Astrocyte (in vitro differentiated cells and primary cell): ENCODE data around the gene PBX3.

Experiments used
- EZH2 ChIP-seq: IDR thresholded peaks from 2 replicates; pipeline ENCODE4 v1.6.1; 2012; ENCODE audit warnings: mild to moderate bottlenecking, low read length, inconsistent platforms; ENCODE audit not compliant: insufficient read depth
- TF ChIP-seq, protein P1 (sequence below): IDR thresholded peaks from 2 replicates; pipeline ENCODE4 v1.5.1; 2011; ENCODE audit warnings: low read depth, mild to moderate bottlenecking, inconsistent platforms, low read length, moderate library complexity; ENCODE audit not compliant: insufficient read depth

DNA sequence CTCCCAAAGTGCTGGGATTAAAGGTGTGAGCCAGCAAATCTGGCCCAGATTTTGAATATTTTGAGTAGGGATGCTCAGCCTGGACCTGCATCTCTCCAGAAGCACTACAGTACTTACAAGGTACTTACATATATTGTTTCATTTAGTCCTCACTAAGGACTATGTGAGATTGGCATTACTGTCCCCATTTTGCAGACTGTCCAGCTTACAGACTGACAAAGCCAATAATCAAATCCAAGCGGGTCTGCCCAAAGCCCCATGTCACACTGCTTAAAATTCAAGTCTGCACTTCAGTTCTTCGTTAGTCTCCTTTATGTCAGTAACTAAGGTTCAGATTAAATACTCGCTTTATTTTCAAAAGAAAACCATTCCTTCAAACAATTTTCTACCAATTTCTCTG is 47.3 kb upstream of the PBX3 start:
- TF ChIP-seq, protein P1, sequence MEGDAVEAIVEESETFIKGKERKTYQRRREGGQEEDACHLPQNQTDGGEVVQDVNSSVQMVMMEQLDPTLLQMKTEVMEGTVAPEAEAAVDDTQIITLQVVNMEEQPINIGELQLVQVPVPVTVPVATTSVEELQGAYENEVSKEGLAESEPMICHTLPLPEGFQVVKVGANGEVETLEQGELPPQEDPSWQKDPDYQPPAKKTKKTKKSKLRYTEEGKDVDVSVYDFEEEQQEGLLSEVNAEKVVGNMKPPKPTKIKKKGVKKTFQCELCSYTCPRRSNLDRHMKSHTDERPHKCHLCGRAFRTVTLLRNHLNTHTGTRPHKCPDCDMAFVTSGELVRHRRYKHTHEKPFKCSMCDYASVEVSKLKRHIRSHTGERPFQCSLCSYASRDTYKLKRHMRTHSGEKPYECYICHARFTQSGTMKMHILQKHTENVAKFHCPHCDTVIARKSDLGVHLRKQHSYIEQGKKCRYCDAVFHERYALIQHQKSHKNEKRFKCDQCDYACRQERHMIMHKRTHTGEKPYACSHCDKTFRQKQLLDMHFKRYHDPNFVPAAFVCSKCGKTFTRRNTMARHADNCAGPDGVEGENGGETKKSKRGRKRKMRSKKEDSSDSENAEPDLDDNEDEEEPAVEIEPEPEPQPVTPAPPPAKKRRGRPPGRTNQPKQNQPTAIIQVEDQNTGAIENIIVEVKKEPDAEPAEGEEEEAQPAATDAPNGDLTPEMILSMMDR: no peak
- TF ChIP-seq EZH2: no peak
